Activated CD4-positive, alpha-beta T cell treated with anti-CD3 and anti-CD28 coated beads for 48 hours (primary cell): ENCODE results near the gene PTRH1.

Experiments
- DNase-seq: peaks from one replicate; pipeline ENCODE4 v3.0.0-alpha.2; 2020

PTRH1 gene

DNA sequence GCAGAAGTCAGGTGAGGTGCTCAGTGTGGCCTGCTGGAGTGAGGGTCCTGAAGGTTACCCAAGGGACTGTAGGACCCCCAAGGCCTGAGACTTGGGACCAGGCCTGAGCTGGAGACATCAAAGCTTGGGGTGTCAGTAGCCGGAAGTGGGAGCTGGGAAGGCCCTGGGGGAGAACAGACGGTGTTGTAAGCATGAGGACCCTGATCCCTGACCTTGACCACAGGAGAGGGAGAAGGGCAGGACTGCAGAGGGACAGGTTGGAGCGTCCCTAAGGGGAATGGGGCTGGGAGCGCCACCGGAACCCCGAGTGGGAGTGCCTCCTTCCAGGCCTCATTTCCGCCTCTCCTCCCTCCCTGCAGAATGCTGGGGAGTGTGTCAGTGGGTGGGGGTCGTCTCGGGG, 949 bp upstream of the PTRH1 start:
- no peak for DNase-seq

- peak; percentile 22 for DNase-seq
These were observed 453 bp downstream of the PTRH1 start for GRCh38 chr9:127714951-127715469.

DNA sequence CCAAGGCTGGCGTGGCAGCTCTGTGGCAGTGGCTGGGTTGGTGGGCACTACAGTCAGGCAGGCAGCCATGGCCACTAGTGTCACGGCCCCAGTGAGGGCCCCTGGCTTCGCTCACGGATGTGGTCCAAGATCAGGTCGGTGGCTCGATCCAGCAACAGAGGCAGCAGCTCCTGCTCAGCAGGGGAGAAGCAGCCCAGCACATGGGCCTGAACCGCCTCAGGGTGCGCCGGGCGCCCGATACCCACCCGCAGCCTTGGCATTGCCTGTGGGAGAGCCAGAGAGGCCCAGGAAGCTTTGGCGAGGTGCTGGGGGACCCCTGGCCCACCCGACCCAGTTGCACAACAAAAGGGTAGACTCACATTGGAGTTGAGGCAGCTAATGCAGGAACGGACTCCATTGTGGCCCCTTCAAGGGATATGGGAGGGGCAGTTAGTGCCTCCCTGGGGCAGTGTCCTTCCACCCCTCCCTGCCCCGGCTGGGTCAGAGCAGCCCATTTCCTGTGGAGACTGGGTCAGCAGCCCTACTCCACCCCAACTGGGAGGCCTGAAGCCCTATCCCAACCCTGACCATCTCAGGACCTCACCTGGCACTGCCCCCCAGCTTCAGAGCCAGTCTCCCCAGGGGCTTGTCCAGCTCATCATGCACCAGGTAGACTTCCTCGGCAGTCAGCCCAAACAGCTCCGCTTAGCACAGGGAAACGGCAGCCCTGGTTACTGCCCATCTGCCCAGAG, 1.3 kb downstream of the PTRH1 start:
- no peak for DNase-seq

DNA sequence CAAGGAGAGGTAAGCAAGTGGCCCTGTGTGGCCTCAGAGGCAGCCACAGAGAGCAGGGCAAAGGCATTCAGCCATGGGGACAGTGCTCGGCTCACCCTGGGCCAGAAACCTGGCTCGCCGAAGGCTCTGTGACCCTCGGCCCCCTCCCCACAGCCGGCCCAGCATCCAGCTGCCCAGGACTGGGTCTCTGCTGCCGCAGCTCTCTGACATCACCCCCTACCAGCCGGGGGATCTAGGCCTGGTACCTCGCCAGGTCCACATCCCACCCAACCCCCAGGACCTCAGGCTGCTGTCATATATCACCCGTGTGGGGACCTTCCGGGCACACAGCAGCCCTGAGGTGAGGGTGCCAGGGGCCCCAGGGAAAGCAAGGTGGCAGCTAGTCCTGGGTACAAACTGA, 2.6 kb downstream of the PTRH1 start:
- no peak for DNase-seq

GRCh38 chr9:127712371-127712770, 3.1 kb downstream of the PTRH1 start:
- DNase-seq, result no peak

- DNase-seq, result no peak
These were observed 3.6 kb downstream of the PTRH1 start for GRCh38 chr9:127711831-127712274.

DNA sequence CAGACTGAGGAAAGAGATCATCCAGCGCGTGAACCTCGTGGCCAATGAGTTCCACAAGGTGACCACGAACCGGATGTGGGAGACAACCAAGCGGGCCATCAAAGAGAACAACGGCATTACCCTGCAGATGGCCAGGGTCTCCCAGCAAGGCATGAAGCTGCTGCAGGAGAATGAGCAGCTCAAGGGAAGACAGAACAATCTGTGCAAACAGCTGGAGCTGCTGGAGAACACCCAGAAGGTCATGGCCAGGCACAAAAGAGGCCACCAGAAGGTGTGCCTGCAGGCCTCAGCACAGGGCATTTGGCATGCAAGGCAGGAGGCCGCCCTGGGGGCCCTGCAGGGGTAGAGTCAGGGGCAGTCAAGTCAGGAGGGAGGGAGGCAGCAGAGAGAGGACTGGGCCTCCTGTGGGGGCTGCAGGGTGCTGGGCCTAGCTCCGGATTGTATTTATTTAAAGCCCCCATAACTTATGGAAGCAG, 4.2 kb downstream of the PTRH1 start:
- DNase-seq, result peak; percentile 16

DNA sequence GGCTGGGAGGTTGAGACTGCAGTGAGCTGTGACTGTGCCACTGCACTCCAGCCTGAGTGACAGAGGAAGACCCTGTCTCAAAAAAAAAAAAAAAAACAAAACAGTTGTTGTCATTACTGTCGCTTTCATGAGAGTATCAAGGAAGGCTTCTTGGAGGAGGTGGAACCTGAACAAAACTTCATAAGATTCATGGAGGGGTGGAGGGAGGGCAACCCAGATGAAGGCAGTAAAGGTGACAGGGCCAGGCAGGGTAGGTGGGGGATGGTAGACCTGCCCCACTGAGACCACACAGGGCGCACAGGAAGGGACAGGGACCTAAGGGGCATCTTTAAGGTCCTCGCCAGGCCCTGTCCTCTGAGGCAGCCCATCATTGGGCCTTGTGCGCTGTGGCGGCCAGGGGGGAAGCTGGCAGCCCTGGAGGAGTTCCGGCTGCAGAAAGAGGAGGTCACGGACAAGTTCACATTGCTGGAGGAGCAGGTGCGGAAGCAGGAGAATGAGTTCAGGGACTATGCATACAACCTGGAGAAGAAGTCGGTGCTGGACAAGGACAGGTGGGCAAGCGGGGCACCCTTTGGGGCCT, 5.2 kb downstream of the PTRH1 start:
- DNase-seq, result no peak

GRCh38 chr9:127708952-127709587, 6.4 kb downstream of the PTRH1 start:
- DNase-seq, result no peak

DNA sequence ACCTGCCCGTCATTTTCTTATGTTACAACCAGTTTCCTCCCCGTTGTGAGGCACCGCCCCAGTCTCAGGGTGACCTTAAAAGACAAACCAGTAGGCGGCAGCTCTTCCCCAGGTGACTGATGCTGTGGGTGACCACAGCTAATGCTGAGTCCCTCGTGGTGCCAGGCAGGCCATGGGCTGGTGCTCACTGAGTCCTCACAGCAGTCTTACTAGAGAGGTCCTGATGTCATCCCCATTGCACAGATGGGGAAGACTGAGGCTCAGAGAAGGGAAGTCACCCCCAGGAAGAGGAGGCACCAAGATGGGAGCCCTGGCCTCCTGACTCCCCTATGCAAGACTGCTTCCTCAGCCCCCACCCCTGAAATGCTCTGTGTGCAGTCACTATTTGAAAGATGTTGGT, 7.7 kb downstream of the PTRH1 start:
- peak; percentile 47 for DNase-seq

DNA sequence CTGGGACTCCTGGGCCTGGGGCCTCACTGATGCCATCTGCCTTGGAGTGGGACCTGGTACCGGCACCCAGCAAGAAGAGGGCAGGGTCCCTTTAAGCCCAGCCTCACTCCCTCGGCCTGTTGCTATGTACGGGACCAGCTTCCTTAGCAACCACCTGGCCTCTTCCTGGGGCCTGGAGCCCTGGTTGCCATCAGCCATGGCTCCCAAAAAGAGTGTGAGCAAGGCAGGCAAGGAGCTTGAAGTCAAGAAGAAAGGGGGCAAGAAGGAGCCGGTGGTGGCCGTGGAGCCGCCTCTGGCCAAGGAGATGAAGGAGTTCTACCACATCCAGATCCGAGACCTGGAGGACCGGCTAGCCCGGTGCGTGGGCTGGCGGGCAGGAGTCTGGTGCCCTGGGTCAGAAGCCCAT, 8.6 kb downstream of the PTRH1 start, which contains the start of gene CFAP157:
Gene CFAP157 (plus strand): TSS at position 153 of the 406 bp plus-strand sequence. CDS start 44 bp downstream, at position 197.
- no peak for DNase-seq

GRCh38 chr9:127705577-127706379, 9.7 kb downstream of the PTRH1 start:
- DNase-seq, result no peak

GRCh38 chr9:127703289-127703946, 12.0 kb downstream of the PTRH1 start:
- no peak for DNase-seq

DNA sequence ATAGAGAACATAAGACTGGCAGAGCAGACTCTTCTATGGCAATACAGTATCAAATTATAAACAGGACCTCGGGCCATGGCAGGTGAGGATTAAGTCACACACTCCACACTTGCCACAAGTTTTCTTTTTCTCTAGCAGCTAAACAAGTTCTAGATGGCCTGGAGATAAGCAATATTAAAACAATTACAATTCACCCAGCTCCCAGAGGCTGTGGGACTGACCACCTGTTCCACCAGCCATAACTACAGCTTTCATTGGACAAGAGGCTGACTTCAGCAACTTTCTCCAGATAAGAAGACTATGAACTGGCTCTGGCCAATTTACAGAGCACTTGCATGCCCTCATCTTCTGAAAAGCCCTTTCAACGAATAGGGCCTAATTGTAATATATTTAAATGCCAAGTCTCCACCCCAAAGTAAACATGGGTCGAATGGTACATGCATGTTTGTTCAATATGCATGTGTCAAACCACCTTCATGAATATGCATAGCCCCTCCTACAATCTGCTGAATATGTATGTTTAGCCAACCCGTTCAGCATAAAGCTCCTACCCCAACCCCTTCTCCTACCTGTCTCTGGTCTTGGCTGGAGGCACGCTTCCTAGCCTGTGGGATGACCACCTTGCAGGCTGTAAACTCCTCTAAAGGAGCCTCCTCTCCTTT, 14.7 kb downstream of the PTRH1 start:
- DNase-seq, result no peak

- DNase-seq, result no peak
These were observed 15.3 kb downstream of the PTRH1 start for GRCh38 chr9:127700140-127700539.

DNA sequence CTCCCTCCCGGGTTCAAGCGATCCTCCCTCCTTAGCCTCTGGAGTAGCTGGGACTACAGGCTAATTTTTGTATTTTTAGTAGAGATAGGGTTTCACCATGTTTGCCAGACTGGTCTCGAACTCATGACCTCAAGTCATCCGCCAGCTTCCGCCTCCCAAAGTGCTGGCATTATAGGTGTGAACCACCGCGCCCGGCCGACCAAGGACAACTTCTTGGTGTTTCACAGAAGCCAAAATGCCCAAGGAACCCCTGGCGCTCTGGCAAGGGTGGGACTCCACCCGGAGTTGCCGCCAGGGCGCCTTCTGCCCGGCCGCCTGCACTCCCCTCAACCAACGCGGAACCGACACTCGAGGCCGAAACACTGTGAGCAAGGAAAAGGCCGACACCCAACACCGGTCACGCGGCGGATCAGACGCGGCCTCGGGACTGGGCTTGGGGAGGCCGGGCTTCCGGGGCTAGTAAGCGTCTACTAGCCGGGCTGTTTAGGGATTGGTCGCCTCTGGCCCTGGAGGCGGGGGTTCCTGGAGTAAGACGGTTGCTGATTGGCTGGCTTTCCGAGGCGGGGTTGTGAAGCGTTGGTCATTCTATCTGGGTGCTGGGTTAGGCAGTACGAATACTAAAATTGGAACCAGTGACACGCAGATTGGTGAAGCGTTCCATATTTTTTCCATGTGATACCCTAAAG, 16.3 kb downstream of the PTRH1 start:
- DNase-seq, result peak; percentile 92

GRCh38 chr9:127698386-127698785, 17.1 kb downstream of the PTRH1 start:
- DNase-seq, result no peak

DNA sequence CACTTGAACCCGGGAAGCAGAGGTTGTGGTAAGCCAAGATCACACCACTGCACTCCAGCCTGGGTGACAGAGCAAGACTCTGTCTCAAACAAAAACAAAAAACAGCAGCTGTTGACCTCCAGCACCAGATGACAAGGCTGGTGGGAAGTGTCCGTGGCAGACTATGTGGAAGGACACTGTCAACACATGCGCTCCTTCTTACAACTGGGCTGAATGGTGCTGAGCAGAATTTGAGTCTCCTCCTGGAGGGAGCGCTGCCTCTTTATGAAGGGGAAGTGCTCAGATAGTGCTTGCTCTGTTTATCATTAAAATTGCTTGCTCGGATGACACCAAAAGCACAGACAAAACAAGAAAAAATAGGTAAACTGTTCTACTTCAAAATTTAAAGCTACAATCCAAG, 17.9 kb downstream of the PTRH1 start:
- DNase-seq, result no peak

DNA sequence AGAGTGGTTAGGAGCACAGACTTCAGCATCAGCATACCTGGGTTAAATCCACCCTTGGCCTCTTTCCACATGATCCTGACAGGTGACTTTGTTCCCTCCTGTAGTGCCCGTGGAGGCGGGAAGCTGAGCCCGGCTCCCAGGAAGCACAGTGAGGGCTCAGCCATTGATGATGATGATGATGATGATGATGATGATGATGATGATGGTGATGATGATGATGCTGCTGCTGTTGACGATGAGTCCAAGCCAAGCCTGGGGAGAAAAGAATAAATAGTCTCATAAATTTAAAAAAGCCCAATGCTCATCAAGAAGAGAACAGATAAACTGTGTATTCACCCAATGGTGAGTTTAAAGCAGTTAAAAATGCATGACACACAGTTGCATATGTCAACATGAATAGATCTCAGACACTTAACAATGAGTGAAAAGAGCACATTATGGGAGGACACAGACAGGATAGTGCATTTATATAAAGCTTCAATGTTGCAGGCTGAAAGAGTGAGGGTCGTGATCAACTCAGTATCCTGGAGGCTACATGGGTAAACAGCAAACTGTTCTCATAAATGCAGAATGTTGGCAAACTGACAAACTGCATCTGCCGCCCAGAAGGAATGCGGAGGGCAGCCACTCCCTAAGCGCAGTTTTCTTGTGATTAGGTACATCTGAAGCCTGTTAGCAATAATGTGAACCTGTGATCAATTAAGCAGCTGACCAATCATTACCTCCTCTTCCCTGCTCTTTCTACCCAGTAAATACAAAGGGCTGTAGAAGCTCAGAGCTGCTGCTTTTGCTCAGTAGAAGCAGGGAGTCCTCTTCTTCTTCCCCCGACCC, 20.4 kb downstream of the PTRH1 start:
- no peak for DNase-seq

GRCh38 chr9:127693697-127694096, 21.8 kb downstream of the PTRH1 start:
- no peak for DNase-seq
